ENCODE results near the gene CACNA1A.

CACNA1A gene

GRCh38 chr19:13328241-13328640, 178.0 kb downstream of the CACNA1A start:
- Histone ChIP-seq H4K20me1 (ENCODE audit: insufficient read depth, low read length) (no peaks in the 10 kb centered on the region), H3F3A (ENCODE audit: insufficient read depth, low read length) (no peaks in the 10 kb centered on the region), H3K9me2 (replicated peaks; ENCODE audit: insufficient read depth, low read length) (no peaks in the 10 kb centered on the region), H3K9me3 (replicated peaks; ENCODE audit: insufficient read depth, low read length) (no peaks in the 10 kb centered on the region), H3K27me3 (replicated peaks; ENCODE audit: insufficient read depth, low read length) (peaks cover 88% of the 10 kb centered on the region), H3K4me1 (ENCODE audit: low read length) (no peaks in the 10 kb centered on the region), H3K36me3 (replicated peaks; ENCODE audit: insufficient read depth, low read length) (no peaks in the 10 kb centered on the region), H3K27ac (ENCODE audit: low read length) (no peak overlapping the region), H3K4me2 (ENCODE audit: low read depth, low read length) (no peak overlapping the region), H3K9ac (ENCODE audit: low read length) (no peak overlapping the region), H2AFZ (ENCODE audit: low read length) (no peak overlapping the region), H3K79me2 (ENCODE audit: low read length) (no peaks in the 10 kb centered on the region), H3K4me3 (ENCODE audit: low read length) (no peak overlapping the region)
- DNase-seq: no peak
- TF ChIP-seq CTCF (IDR thresholded peaks at IDR 0.05; ENCODE audit: low read length) (no peak), EZH2phosphoT487 (IDR thresholded peaks at IDR 0.05; ENCODE audit: low read length) (no peak), EZH2 (optimal IDR thresholded peaks at IDR 0.05; ENCODE audit: low read depth, low read length) (no peak)

- H3K4me2 ChIP-seq (ENCODE audit: low read depth, low read length): no peak overlapping the region
- TF ChIP-seq EZH2phosphoT487 (IDR thresholded peaks at IDR 0.05; ENCODE audit: low read length): no peak
- no peak for TF ChIP-seq CTCF (IDR thresholded peaks at IDR 0.05; ENCODE audit: low read length)
- TF ChIP-seq EZH2 (optimal IDR thresholded peaks at IDR 0.05; ENCODE audit: low read depth, low read length): no peak
- H3K4me3 ChIP-seq (ENCODE audit: low read length): no peak overlapping the region
- no peaks in the 10 kb centered on the region for H3K9me2 ChIP-seq (replicated peaks; ENCODE audit: insufficient read depth, low read length)
- no peaks in the 10 kb centered on the region for H3K36me3 ChIP-seq (replicated peaks; ENCODE audit: insufficient read depth, low read length)
- no peaks in the 10 kb centered on the region for H3F3A ChIP-seq (ENCODE audit: insufficient read depth, low read length)
- no peaks in the 10 kb centered on the region for H3K4me1 ChIP-seq (ENCODE audit: low read length)
- H2AFZ ChIP-seq (ENCODE audit: low read length): no peak overlapping the region
- no peaks in the 10 kb centered on the region for H3K9me3 ChIP-seq (replicated peaks; ENCODE audit: insufficient read depth, low read length)
- no peak overlapping the region for H3K27ac ChIP-seq (ENCODE audit: low read length)
- peaks cover 74% of the 10 kb centered on the region for H3K27me3 ChIP-seq (replicated peaks; ENCODE audit: insufficient read depth, low read length)
- H4K20me1 ChIP-seq (ENCODE audit: insufficient read depth, low read length): no peaks in the 10 kb centered on the region
- no peak overlapping the region for H3K9ac ChIP-seq (ENCODE audit: low read length)
- no peaks in the 10 kb centered on the region for H3K79me2 ChIP-seq (ENCODE audit: low read length)
- no peak for DNase-seq
These were observed 186.8 kb downstream of the CACNA1A start for GRCh38 chr19:13319526-13319925.

GRCh38 chr19:13318190-13318589, 188.1 kb downstream of the CACNA1A start:
- Histone ChIP-seq H3K27me3 (replicated peaks; ENCODE audit: insufficient read depth, low read length) (peaks cover 71% of the 10 kb centered on the region), H3K4me3 (ENCODE audit: low read length) (no peak overlapping the region), H2AFZ (ENCODE audit: low read length) (no peak overlapping the region), H3K79me2 (ENCODE audit: low read length) (no peaks in the 10 kb centered on the region), H3K27ac (ENCODE audit: low read length) (no peak overlapping the region), H3K4me2 (ENCODE audit: low read depth, low read length) (no peak overlapping the region), H3K9ac (ENCODE audit: low read length) (no peak overlapping the region), H3K9me3 (replicated peaks; ENCODE audit: insufficient read depth, low read length) (no peaks in the 10 kb centered on the region), H3F3A (ENCODE audit: insufficient read depth, low read length) (no peaks in the 10 kb centered on the region), H3K9me2 (replicated peaks; ENCODE audit: insufficient read depth, low read length) (no peaks in the 10 kb centered on the region), H3K36me3 (replicated peaks; ENCODE audit: insufficient read depth, low read length) (no peaks in the 10 kb centered on the region), H4K20me1 (ENCODE audit: insufficient read depth, low read length) (no peaks in the 10 kb centered on the region), H3K4me1 (ENCODE audit: low read length) (no peaks in the 10 kb centered on the region)
- no peak for DNase-seq
- TF ChIP-seq EZH2 (optimal IDR thresholded peaks at IDR 0.05; ENCODE audit: low read depth, low read length): no peak
- no peak for TF ChIP-seq CTCF (IDR thresholded peaks at IDR 0.05; ENCODE audit: low read length)
- no peak for TF ChIP-seq EZH2phosphoT487 (IDR thresholded peaks at IDR 0.05; ENCODE audit: low read length)

All from MM.1S (cell line).